ENCODE data around the gene NBEA.

GRCh38 chr13:35530581-35530980 lies 588.5 kb downstream of the NBEA start:
- TF ChIP-seq CTCF (IDR thresholded peaks at IDR 0.05) = no peak
- no peak for TF ChIP-seq POLR2A (IDR thresholded peaks at IDR 0.05)
